Measurements from ENCODE around the gene TMEM120B.

GRCh38 chr12:121713793-121714192, 1.2 kb downstream of the TMEM120B start:
- TF ChIP-seq POLR2A (IDR thresholded peaks at IDR 0.05) = no peak
- no peak for TF ChIP-seq CTCF (IDR thresholded peaks at IDR 0.05)

All from body of pancreas (tissue), 4 donors.